ENCODE results near the gene DHFR. TPM values are rescaled to one million over a fixed set of nuclear protein-coding genes. Genes with fewer than 3 reads are reported as not detected.

The DHFR gene
- total and polyA plus RNA-seq, 9 of the 15 experiments (the other 6 are each of a cell fraction or from before 2014, with no cell fraction given) = 45.6 to 176 (median 97.7) TPM

DNA sequence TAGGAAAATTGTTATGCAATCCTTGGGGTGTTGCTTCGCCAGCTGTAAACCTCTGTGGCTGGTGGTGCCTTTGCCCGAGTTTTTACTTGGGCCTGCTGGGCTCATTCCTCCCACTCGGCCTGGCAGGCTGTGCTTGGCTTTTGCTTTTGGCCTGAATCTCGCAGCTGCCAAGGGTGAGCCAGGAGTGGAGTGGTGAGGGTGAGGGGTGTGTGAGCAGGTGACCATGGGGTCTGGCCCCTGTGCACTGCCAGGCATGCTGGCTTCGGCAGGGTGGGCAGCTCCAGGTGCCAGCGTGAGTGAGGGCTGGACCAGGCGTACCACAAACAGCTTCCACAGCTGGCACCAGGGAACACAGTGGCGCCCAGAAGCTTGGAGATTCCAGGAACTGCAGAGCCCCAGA lies 12.6 kb upstream of the DHFR start (continued):
- no peak for TF ChIP-seq ZNF174 (CRISPR knock-in tag; IDR thresholded peaks at IDR 0.05)
- no peak for TF ChIP-seq ARHGAP35 (IDR thresholded peaks at IDR 0.05; ENCODE audit: partially characterized antibody)
- TF ChIP-seq, protein P1, sequence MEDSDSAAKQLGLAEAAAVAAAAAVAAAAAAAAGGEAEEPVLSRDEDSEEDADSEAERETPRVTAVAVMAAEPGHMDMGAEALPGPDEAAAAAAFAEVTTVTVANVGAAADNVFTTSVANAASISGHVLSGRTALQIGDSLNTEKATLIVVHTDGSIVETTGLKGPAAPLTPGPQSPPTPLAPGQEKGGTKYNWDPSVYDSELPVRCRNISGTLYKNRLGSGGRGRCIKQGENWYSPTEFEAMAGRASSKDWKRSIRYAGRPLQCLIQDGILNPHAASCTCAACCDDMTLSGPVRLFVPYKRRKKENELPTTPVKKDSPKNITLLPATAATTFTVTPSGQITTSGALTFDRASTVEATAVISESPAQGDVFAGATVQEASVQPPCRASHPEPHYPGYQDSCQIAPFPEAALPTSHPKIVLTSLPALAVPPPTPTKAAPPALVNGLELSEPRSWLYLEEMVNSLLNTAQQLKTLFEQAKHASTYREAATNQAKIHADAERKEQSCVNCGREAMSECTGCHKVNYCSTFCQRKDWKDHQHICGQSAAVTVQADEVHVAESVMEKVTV (CRISPR knock-in tag; IDR thresholded peaks at IDR 0.05) = no peak
- no peak for TF ChIP-seq ZNF76 (CRISPR knock-in tag; IDR thresholded peaks at IDR 0.05; ENCODE audit: borderline replicate concordance)
- no peak for TF ChIP-seq SNRNP70 (optimal IDR thresholded peaks at IDR 0.05; ENCODE audit: low read depth, low read length)
- TF ChIP-seq RNF2 (IDR thresholded peaks at IDR 0.05) = no peak
- no peak for TF ChIP-seq CHCHD3 (CRISPR knock-in tag; IDR thresholded peaks at IDR 0.05)
- TF ChIP-seq RFX5 (IDR thresholded peaks at IDR 0.05; ENCODE audit: low read depth, low read length) = no peak
- no peak for TF ChIP-seq NR4A1 (CRISPR knock-in tag; IDR thresholded peaks at IDR 0.05)
- no peak for TF ChIP-seq NR4A1 (tag; IDR thresholded peaks at IDR 0.05)
- no peak for TF ChIP-seq SMARCE1 (IDR thresholded peaks at IDR 0.05)

DNA sequence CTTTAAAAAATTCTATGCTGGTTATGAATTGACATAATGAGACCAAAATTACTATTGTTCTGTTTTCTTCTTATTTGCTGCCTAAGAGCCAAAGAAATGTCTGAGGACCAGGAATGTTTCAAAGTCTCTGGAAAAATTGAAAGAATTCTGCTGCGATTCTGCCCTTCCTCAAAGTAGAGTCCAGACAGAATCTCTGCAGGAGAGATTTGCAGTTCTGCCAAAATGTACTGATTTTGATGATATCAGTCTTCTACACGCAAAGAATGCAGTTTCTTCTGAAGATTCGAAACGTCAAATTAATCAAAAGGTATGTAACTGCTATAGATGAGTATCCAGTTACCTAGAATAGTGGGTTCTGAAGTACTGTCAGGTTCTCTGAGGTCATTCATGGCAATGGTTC lies 10.3 kb upstream of the DHFR start:
- ChIA-PET POLR2A (interaction anchor here (0.7 to 1.2 kb wide), 2 partner anchors 9 to 182 kb away, joined by 3 to 5 read pairs; no protein-coding TSS in a partner anchor), CTCF (ENCODE audit: low intra/inter-chr PET ratio) (no interaction called here)
- Histone ChIP-seq H3K9me3 (replicated peaks; ENCODE audit: control insufficient read depth, insufficient read depth, low read depth, low read length) (no peaks in the 10 kb centered on the region), H4K20me1 (replicated peaks; ENCODE audit: control insufficient read depth, insufficient read depth, low read length) (no peaks in the 10 kb centered on the region), H3K4me2 (ENCODE audit: insufficient read depth, low read length) (no peak overlapping the region), H3K79me2 (ENCODE audit: control insufficient read depth, insufficient read depth, low read length) (no peaks in the 10 kb centered on the region; the same call in 2 of the 3 replicates), H3K27me3 (ENCODE audit: control insufficient read depth in 2 of 2, insufficient read depth in 2 of 2, low read length in 2 of 2) (no peaks in the 10 kb centered on the region), H3K9me1 (ENCODE audit: control insufficient read depth, insufficient read depth, low read length) (no peaks in the 10 kb centered on the region), H2AFZ (ENCODE audit: low read depth, low read length) (no peak overlapping the region), H3K27ac (ENCODE audit: extremely low read depth, low read depth, low read length) (no peak overlapping the region), H3K4me1 (replicated peaks in 1 of 2; ENCODE audit: control insufficient read depth in 2 of 2, insufficient read depth in 2 of 2, low read length in 2 of 2) (peaks cover 0 to 5% of the 10 kb centered on the region in 2 experiments; a peak in 1 of 5 replicates), H3K4me3 (no peak overlapping the region), H3K36me3 (ENCODE audit: control insufficient read depth, insufficient read depth, low read length) (peaks cover 65% of the 10 kb centered on the region), H3K9ac (ENCODE audit: insufficient read depth in 1 of 2, low read depth in 2 of 2, low read length in 2 of 2) (no peak overlapping the region)
- intact Hi-C loops (cut with micrococcal nuclease) = no loop called here
- FAIRE-seq = no peak
- ATAC-seq = no peak
- 74% methylated on average over 4 of the region's 4 CpGs for WGBS (ENCODE audit: insufficient coverage, low coverage, missing lambda C conversion rate)
- DNase-seq (ENCODE audit: extremely low read depth in 1 of 4, low spot score in 3 of 4) = no peak
- no TSS peak for BruUV-seq (replicated peaks)
- in situ Hi-C loops (cut with MboI) = no loop called here
- TF ChIP-seq MYC (IDR thresholded peaks at IDR 0.05; ENCODE audit: low read depth, low read length) = no peak
- no peak for TF ChIP-seq MYC (CRISPR knock-in tag; IDR thresholded peaks at IDR 0.05; ENCODE audit: borderline replicate concordance, low read depth)
- TF ChIP-seq, protein P2, sequence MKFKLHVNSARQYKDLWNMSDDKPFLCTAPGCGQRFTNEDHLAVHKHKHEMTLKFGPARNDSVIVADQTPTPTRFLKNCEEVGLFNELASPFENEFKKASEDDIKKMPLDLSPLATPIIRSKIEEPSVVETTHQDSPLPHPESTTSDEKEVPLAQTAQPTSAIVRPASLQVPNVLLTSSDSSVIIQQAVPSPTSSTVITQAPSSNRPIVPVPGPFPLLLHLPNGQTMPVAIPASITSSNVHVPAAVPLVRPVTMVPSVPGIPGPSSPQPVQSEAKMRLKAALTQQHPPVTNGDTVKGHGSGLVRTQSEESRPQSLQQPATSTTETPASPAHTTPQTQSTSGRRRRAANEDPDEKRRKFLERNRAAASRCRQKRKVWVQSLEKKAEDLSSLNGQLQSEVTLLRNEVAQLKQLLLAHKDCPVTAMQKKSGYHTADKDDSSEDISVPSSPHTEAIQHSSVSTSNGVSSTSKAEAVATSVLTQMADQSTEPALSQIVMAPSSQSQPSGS (CRISPR knock-in tag; IDR thresholded peaks at IDR 0.05) = no peak
- TF ChIP-seq FOXK1 (CRISPR knock-in tag; IDR thresholded peaks at IDR 0.05; ENCODE audit: borderline replicate concordance) = no peak
- TF ChIP-seq ZNF124 (CRISPR knock-in tag; IDR thresholded peaks at IDR 0.05) = no peak
- TF ChIP-seq FIP1L1 (IDR thresholded peaks at IDR 0.05; ENCODE audit: low read depth, low read length, poor library complexity, severe bottlenecking) = no peak
- no peak for TF ChIP-seq SPI1 (IDR thresholded peaks at IDR 0.05; ENCODE audit: borderline replicate concordance, low read depth, low read length)
